Measurements from ENCODE around the gene TMEM200A.

- TF ChIP-seq EZH2 (IDR thresholded peaks at IDR 0.05) (no peak), POLR2AphosphoS5 (IDR thresholded peaks at IDR 0.05; ENCODE audit: borderline replicate concordance, low read depth, low read length) (no peak), FOXP2 (optimal IDR thresholded peaks at IDR 0.05; ENCODE audit: control extremely low read depth, extremely low read length, insufficient read depth) (no peak)
Measured at GRCh38 chr6:130377371-130377770, 11.6 kb downstream of the TMEM200A start.

Measured in SK-N-MC (cell line).